ENCODE measurements around the gene SETD1B.

DNA sequence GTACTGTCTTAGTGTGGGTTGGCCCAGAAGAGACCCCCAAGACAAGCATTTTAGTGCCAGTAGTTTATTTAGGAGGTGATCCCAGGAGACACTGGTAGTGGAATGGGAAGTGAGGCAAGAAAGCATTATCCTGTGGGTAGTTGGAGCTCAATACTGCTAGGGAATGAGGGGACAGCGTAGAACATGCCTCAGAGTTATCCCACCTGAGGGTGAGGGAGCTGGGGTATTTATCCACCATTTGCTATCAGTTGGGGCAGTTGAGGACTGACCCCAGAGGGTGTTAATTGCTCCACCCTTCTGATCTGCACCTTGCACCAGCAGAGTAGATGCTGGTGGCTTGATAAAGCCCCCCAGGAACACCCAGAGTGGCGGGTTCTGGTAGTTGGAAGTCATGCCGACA, 48.2 kb upstream of the SETD1B start:
- TF ChIP-seq POLR2A (IDR thresholded peaks at IDR 0.05; ENCODE audit: low read depth), result no peak
- no peak for TF ChIP-seq CTCF (IDR thresholded peaks at IDR 0.05)
- no peak for TF ChIP-seq POLR2AphosphoS5 (IDR thresholded peaks at IDR 0.05)
- TF ChIP-seq EP300 (IDR thresholded peaks at IDR 0.05), result no peak
